Lower leg skin (tissue), 3 donors: Measurements from ENCODE around the gene CCSAP.

Experiments
- CTCF ChIP-seq, 3 donors: fragments of 450-650 bp; IDR thresholded peaks; one replicate each; pipeline ENCODE4 v1.5.1; 2016; ENCODE audit warnings: antibody characterized with exemption in 3 of 3, mild to moderate bottlenecking in 3 of 3, moderate library complexity in 2 of 3
- POLR2A ChIP-seq, 2 donors: fragments of 450-650 bp; IDR thresholded peaks; one replicate each; pipeline ENCODE4 v1.6.1; 2016 to 2017; ENCODE audit warnings: antibody characterized with exemption in 2 of 2, mild to moderate bottlenecking in 1 of 2, moderate library complexity in 1 of 2

- TF ChIP-seq CTCF (IDR thresholded peaks at IDR 0.05): no peak
- no peak for TF ChIP-seq POLR2A (IDR thresholded peaks at IDR 0.05)
Measured at GRCh38 chr1:229280037-229280828, 62.6 kb downstream of the CCSAP start.
